Activated CD8-positive, alpha-beta T cell treated with anti-CD3 and anti-CD28 coated beads, Interleukin-2, amount 10 ng/mL, durations not matched to agents 7 days and 5 days (primary cell): ENCODE measurements around the gene MMP2. TPM values are rescaled to one million over a fixed set of nuclear protein-coding genes. Genes with fewer than 3 reads are reported as not detected.

Experiments
- ATAC-seq: fragments of 150-1000 bp; cut with Tn5 transposase; one replicate; pipeline ENCODE4 v1.10.0; 2021; ENCODE audit warnings: moderate library complexity
- CTCF ChIA-PET: fragments of 350-600 bp; sonication (Branson Sonifier 250); formaldehyde crosslinking; loops from one replicate; lab custom pipeline; 2021; ENCODE audit warnings: antibody characterized with exemption; lab: Charles Lee
- POLR2A ChIA-PET: fragments of 350-600 bp; sonication (Branson Sonifier 250); formaldehyde crosslinking; loops from one replicate; lab custom pipeline; 2021; ENCODE audit warnings: antibody characterized with exemption; lab: Charles Lee
- DNase-seq: peaks from one replicate; pipeline ENCODE4 v3.0.0-alpha.2; 2020
- H3K27ac Mint-ChIP-seq: one replicate; pipeline ENCODE4 v1.8.0; 2021; ENCODE audit warnings: mild to moderate bottlenecking, mixed read lengths
- H3K27me3 Mint-ChIP-seq: one replicate; pipeline ENCODE4 v1.8.0; 2021; ENCODE audit warnings: low read depth, mixed read lengths
- H3K36me3 Mint-ChIP-seq: one replicate; pipeline ENCODE4 v1.8.0; 2021; ENCODE audit warnings: low read depth, mixed read lengths
- H3K4me1 Mint-ChIP-seq: one replicate; pipeline ENCODE4 v1.8.0; 2021; ENCODE audit warnings: low read depth, mixed read lengths
- H3K4me3 Mint-ChIP-seq: one replicate; pipeline ENCODE4 v1.8.0; 2021; ENCODE audit warnings: mild to moderate bottlenecking, mixed read lengths
- H3K9me3 Mint-ChIP-seq: one replicate; pipeline ENCODE4 v1.8.0; 2022; ENCODE audit warnings: mixed read lengths; ENCODE audit not compliant: insufficient read depth
- total RNA-seq, 2 experiments: library from RNA; stranded (reverse); gene quantifications; one replicate each; pipeline ENCODE4 v1.2.3, GENCODE V29; 2021

MMP2 gene
- total RNA-seq, 2 experiments from 2014 or later: not detected

DNA sequence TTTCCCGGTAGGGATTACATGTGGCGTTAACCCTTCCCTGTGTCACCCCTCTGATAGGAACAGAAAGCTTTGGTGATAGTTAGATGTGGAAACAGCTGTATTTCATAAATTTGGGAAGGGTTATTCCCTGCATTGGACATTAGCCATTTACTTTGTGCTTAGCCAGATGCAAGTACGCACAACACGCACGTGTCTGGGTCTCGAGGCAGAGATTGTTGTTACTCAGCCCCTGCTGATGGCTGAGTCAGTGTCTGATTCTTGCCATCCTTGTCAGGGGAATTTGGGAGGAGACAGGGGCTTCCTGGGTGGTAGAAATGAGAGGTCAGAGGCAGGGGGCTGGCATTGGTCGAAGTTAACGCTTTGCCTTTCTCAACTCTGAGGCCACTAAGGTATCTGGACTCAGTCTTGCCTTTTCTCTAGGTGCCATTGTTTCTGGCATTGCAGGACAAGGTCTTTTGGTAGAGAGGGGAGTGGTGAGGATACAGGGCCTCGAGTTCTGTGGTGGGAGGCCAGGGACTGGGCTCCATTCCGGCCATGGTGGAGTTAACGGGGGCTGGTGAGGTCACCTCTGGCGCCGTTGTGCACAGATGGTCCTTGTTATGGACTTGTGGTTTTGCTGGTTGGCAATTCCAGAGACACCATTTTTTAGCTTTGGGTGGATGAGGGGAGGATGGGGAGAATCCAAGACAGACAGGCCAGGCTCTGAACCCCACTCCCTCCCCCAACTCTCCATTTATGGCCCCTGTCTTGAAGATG lies 8.2 kb downstream of the MMP2 start:
- no peak for ATAC-seq
- ChIA-PET CTCF (no interaction called here), POLR2A (no interaction called here)
- Mint-ChIP-seq H3K9me3 (no peaks in the 10 kb centered on the region), H3K4me1 (no peaks in the 10 kb centered on the region), H3K27me3 (no peaks in the 10 kb centered on the region), H3K27ac (no peak overlapping the region), H3K36me3 (no peaks in the 10 kb centered on the region), H3K4me3 (no peak overlapping the region)
- no peak for DNase-seq

DNA sequence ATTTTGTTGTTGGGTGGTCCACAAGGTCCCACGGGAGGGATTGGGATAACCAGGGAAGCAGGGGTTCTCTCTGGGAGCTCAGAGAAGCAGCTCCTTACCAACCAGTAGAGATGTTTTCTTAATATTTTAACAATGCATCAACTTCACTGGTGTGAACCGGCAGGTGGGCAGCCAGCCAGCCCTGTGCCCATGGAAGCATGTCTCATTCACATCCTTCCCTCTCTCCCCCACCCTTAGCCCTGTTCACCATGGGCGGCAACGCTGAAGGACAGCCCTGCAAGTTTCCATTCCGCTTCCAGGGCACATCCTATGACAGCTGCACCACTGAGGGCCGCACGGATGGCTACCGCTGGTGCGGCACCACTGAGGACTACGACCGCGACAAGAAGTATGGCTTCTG lies 9.3 kb downstream of the MMP2 start:
- Mint-ChIP-seq H3K27ac (no peak overlapping the region), H3K4me1 (no peaks in the 10 kb centered on the region), H3K27me3 (no peaks in the 10 kb centered on the region), H3K36me3 (no peaks in the 10 kb centered on the region), H3K4me3 (no peak overlapping the region), H3K9me3 (no peaks in the 10 kb centered on the region)
- ChIA-PET POLR2A (no interaction called here), CTCF (no interaction called here)
- ATAC-seq (no peak), DNase-seq (no peak)

DNA sequence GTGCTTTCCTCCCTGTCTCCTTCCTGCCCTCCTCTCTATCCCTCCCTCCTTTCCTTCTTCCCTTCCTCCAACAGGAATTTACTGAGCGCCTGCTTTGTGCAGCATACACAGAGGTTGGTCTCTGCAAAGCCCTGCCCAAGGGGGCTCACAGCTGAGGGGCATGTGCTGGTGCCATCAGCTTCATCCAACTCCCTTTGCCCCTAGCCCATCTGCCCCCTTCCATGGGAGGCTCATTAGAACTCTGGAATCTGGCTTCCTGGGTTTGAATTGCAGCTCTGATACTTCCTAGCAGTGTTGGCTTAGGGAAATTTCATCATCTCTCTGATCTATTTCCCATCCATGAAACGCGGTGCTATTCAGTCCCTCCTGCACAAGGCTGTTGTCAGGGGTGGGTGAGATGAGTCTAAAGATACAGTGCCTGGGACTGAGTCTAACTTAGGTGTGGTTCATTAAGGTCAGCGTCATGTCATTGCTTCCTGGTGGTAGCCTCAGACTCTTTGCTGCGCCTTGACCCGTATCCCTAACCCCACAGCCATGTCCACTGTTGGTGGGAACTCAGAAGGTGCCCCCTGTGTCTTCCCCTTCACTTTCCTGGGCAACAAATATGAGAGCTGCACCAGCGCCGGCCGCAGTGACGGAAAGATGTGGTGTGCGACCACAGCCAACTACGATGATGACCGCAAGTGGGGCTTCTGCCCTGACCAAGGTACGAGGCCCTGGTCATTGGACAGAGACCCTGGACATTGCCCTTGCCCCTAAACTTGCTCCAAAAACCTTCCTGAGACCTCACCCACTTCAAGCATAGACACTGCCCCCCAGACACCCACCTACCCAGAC lies 10.3 kb downstream of the MMP2 start:
- Mint-ChIP-seq H3K36me3 (no peaks in the 10 kb centered on the region), H3K4me3 (no peak overlapping the region), H3K4me1 (no peaks in the 10 kb centered on the region), H3K27me3 (no peaks in the 10 kb centered on the region), H3K9me3 (no peaks in the 10 kb centered on the region), H3K27ac (no peak overlapping the region)
- ChIA-PET CTCF (no interaction called here), POLR2A (no interaction called here)
- no peak for ATAC-seq
- DNase-seq: no peak

DNA sequence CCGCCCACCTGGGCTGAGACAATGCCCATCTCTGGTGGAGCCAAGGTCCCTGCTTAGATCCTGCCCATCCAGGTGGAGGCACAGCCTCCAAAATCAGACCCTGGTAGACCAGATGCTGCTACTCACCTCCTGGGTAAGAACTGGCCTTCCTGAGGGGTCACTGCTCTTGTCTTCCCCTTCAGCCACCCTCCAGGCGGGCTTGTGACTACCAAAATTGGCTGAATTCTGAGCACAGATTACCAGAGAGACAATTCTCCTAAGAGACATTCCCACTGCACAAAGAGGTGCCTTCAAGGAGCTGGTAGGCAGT lies 10.9 kb downstream of the MMP2 start:
- POLR2A ChIA-PET: no interaction called here
- Mint-ChIP-seq H3K27me3 (no peaks in the 10 kb centered on the region), H3K4me1 (no peaks in the 10 kb centered on the region), H3K9me3 (no peaks in the 10 kb centered on the region), H3K36me3 (no peaks in the 10 kb centered on the region), H3K27ac (no peak overlapping the region), H3K4me3 (no peak overlapping the region)
- CTCF ChIA-PET: interaction anchor here (1.6 kb wide), 1 partner anchor 24 kb away, joined by 4 read pairs; no protein-coding TSS in a partner anchor
- DNase-seq (no peak), ATAC-seq (no peak)

DNA sequence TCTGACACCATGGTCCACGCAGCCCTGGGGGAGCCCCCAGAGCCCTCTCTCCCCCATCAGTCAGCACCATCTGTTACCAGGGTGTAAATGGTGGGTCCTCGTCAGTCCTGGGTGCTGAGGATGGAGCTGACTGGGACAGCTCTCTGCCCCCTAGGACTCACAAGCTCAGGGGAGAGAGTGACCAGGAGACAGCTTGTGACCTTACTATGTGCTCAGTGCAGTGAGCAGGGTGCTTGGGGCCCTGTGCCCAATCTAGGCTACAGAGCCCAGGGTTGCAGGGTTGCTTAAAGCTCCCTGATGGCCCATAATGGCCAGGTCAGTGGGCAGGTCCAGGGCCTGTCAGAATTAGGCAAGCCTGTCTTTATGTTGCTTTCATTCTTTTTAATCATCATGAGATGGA lies 11.3 kb downstream of the MMP2 start:
- CTCF ChIA-PET: interaction anchor here (1.6 kb wide), 1 partner anchor 25 kb away, joined by 4 read pairs; no protein-coding TSS in a partner anchor
- H3K9me3 Mint-ChIP-seq: no peaks in the 10 kb centered on the region
- no peak overlapping the region for H3K27ac Mint-ChIP-seq
- POLR2A ChIA-PET: no interaction called here
- DNase-seq (no peak), ATAC-seq (no peak)
- H3K36me3 Mint-ChIP-seq: no peaks in the 10 kb centered on the region
- no peaks in the 10 kb centered on the region for H3K4me1 Mint-ChIP-seq
- H3K4me3 Mint-ChIP-seq: no peak overlapping the region
- no peaks in the 10 kb centered on the region for H3K27me3 Mint-ChIP-seq

DNA sequence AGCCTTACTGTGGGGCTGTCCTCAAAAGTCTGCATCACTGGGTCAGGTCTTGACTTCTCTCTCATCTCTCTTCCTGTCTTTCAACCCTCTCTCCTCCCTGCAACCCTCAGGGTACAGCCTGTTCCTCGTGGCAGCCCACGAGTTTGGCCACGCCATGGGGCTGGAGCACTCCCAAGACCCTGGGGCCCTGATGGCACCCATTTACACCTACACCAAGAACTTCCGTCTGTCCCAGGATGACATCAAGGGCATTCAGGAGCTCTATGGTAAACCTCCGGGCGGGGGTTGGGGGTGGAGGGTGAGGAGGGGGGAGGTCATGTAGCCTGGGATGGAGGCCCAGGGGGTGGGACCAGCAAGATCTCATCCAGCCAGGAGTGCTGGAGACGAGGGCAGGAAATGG lies 12.7 kb downstream of the MMP2 start:
- Mint-ChIP-seq H3K4me3 (no peak overlapping the region), H3K4me1 (peaks cover under 1% of the 10 kb centered on the region), H3K36me3 (no peaks in the 10 kb centered on the region), H3K9me3 (no peaks in the 10 kb centered on the region), H3K27me3 (no peaks in the 10 kb centered on the region), H3K27ac (no peak overlapping the region)
- DNase-seq: no peak
- ChIA-PET POLR2A (no interaction called here), CTCF (no interaction called here)
- no peak for ATAC-seq

DNA sequence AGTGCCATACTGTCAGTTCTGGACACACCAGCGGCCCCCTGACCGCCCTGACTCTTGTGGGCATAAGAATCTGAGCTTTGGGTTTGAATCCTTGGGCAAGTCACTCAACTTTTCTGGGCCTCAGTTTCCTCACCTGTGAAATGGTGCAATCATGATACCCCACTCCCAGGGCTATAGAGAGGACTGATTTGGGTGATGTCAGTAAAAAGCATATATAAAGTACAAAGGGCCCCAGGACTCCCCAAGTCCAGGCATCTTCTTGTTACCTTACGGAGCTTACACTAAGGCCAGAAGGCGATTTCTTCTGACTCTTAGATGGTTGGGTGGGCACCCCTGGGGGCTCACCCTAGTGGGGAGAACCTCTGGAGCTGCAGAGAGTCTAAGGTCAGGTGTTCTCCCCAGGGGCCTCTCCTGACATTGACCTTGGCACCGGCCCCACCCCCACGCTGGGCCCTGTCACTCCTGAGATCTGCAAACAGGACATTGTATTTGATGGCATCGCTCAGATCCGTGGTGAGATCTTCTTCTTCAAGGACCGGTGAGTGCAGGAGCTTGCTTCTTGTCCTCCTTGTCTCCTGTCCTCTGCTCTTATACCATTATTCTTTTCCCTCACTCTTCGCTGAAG lies 13.9 kb downstream of the MMP2 start:
- Mint-ChIP-seq H3K4me3 (no peak overlapping the region), H3K36me3 (no peaks in the 10 kb centered on the region), H3K27me3 (peaks cover 2% of the 10 kb centered on the region), H3K27ac (no peak overlapping the region), H3K4me1 (peaks cover 5% of the 10 kb centered on the region), H3K9me3 (no peaks in the 10 kb centered on the region)
- POLR2A ChIA-PET: no interaction called here
- CTCF ChIA-PET: no interaction called here
- ATAC-seq: no peak
- no peak for DNase-seq

DNA sequence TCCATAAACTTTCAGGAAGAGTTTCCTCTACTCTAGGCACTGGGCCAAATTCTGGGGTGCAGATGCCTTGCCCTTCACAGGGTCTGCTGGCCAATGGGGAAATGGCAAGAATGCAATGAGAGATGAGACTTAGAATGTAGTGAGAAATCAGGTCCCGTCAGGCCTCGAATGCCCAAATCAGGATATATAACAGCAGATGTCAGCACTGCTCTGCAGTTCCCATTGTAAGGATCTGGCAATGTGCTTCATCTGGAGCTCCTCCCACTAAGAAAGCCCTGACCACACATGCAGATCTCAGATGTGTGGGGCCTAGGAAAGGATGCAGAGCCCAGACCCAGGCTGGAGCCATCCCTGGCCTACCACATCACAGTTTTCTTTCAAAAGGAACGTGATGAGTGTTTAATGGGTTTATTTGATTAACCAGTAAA lies 16.0 kb downstream of the MMP2 start:
- peaks cover 2% of the 10 kb centered on the region for H3K27me3 Mint-ChIP-seq
- no peak overlapping the region for H3K4me3 Mint-ChIP-seq
- POLR2A ChIA-PET: no interaction called here
- H3K36me3 Mint-ChIP-seq: no peaks in the 10 kb centered on the region
- DNase-seq: no peak
- no peaks in the 10 kb centered on the region for H3K9me3 Mint-ChIP-seq
- H3K4me1 Mint-ChIP-seq: peaks cover 14% of the 10 kb centered on the region
- ATAC-seq: no peak
- H3K27ac Mint-ChIP-seq: no peak overlapping the region
- CTCF ChIA-PET: no interaction called here

DNA sequence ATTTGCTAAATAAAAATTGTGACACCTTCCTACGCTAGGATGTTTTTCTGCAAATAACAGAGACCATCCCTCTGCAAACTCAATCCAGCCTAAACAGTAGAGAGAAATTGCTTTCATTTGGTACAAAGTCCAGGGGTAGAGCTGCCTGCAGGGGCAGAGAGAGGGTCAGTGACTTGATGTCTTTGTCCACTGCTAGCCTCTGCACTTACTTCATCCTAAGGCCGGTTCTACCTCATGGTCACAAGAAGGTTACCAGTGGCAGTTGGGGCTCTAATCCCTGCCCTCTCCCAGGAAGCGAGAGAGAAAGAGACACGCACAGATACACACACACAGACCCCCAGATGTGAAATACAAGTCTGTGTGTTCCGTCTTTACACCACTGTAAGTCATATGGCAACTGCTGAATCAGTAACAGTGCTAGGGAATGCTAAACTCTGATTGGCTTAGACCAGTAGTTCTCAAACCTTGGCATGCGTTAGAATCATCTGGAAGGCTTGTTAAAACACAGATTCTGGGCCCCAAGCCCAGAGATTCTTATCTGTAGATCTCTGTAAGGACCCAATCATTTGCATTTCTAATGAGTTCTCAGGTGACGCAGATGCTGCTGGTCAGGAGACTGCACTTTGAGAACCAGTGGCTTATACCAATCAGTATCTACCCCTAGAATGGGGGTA lies 16.8 kb downstream of the MMP2 start:
- no peaks in the 10 kb centered on the region for H3K36me3 Mint-ChIP-seq
- no peaks in the 10 kb centered on the region for H3K9me3 Mint-ChIP-seq
- H3K27me3 Mint-ChIP-seq: peaks cover 2% of the 10 kb centered on the region
- DNase-seq (no peak), ATAC-seq (no peak)
- POLR2A ChIA-PET: no interaction called here
- no peak overlapping the region for H3K27ac Mint-ChIP-seq
- H3K4me3 Mint-ChIP-seq: no peak overlapping the region
- peaks cover 21% of the 10 kb centered on the region for H3K4me1 Mint-ChIP-seq
- CTCF ChIA-PET: no interaction called here

DNA sequence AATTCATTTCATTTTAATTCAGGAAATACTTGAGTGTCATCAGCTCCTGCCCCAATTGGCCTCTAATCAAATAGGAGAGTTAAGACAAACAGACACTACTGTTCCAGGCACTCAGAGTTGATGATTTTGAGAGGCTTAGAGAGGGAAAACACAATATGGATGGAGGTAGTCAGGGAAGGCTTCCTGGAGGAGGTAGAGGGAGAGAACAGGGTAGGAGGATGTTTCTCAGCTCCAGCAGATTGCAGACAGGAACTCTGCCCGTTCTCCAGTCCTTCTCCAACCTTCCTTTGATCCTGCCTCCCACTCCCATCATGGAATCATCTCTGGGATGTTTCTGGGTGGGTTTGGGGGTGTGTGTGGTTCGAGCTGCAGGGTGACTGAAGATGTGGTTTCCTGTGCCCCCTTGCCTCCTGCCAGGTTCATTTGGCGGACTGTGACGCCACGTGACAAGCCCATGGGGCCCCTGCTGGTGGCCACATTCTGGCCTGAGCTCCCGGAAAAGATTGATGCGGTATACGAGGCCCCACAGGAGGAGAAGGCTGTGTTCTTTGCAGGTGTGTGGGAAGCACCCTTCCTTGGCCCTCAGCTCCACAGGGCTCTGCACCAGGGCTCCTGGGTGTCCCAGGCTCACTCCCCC lies 17.6 kb downstream of the MMP2 start:
- H3K4me3 Mint-ChIP-seq: no peak overlapping the region
- POLR2A ChIA-PET: no interaction called here
- peaks cover 23% of the 10 kb centered on the region for H3K4me1 Mint-ChIP-seq

DNA sequence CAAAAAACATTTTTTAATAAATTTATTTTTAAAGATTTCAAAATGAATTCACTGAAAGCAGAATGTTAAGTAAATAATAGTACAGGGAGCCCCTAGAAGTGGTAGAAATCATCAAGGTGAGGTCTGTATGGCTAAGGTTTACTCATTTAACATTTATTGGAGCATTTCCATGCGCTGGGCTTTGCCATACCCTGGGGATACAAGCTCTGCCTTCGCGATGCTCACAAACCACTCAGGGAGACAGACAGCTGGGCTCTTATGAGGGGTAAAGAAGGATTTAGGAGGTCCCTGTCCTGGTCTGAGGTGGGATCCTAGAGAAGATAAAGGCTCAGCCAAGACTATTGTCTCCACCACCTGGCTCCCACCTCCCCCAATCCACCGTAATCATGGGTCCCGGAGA lies 18.6 kb downstream of the MMP2 start:
- H3K9me3 Mint-ChIP-seq: no peaks in the 10 kb centered on the region
- ATAC-seq (no peak), DNase-seq (no peak)
- no peaks in the 10 kb centered on the region for H3K36me3 Mint-ChIP-seq
- ChIA-PET CTCF (no interaction called here), POLR2A (no interaction called here)
- no peak overlapping the region for H3K4me3 Mint-ChIP-seq
- H3K27me3 Mint-ChIP-seq: peaks cover 2% of the 10 kb centered on the region
- peaks cover 23% of the 10 kb centered on the region for H3K4me1 Mint-ChIP-seq
- no peak overlapping the region for H3K27ac Mint-ChIP-seq

More for the DNA sequence above, 17.6 kb downstream of the MMP2 start:
- no peak for DNase-seq
- no peaks in the 10 kb centered on the region for H3K9me3 Mint-ChIP-seq
- peaks cover 2% of the 10 kb centered on the region for H3K27me3 Mint-ChIP-seq
- no peaks in the 10 kb centered on the region for H3K36me3 Mint-ChIP-seq
- CTCF ChIA-PET: no interaction called here
- no peak for ATAC-seq
- no peak overlapping the region for H3K27ac Mint-ChIP-seq
